Loucy (cell line): ENCODE data around the gene PRR35.

ENCODE experiments used
- H2AFZ ChIP-seq: fragments of 200-600 bp; sonication (generic); 2 replicates; pipeline ENCODE4 v1.6.0; 2016; ENCODE audit warnings: antibody characterized with exemption, mild to moderate bottlenecking, low read length, moderate library complexity
- H3F3A ChIP-seq: fragments of 200-600 bp; 2 replicates; pipeline ENCODE4 v1.6.0; 2016; ENCODE audit warnings: antibody characterized with exemption, low read depth, mild to moderate bottlenecking
- H3K27me3 ChIP-seq: fragments of 200-600 bp; sonication (generic); 2 replicates; pipeline ENCODE4 v1.6.1; 2014; ENCODE audit warnings: low read length, mild to moderate bottlenecking; ENCODE audit not compliant: insufficient read depth, poor library complexity, severe bottlenecking
- H3K36me3 ChIP-seq: fragments of 200-600 bp; sonication (generic); 2 replicates; pipeline ENCODE4 v1.6.1; 2016; ENCODE audit warnings: low read length; ENCODE audit not compliant: insufficient read depth
- H3K4me1 ChIP-seq: fragments of 200-600 bp; sonication (generic); 2 replicates; pipeline ENCODE4 v1.5.1; 2014; ENCODE audit warnings: low read length, mild to moderate bottlenecking; ENCODE audit not compliant: insufficient read depth, poor library complexity, severe bottlenecking
- H3K4me2 ChIP-seq: fragments of 200-600 bp; sonication (generic); 2 replicates; pipeline ENCODE4 v1.6.0; 2014; ENCODE audit warnings: antibody characterized with exemption, low read length, low read depth, mild to moderate bottlenecking; ENCODE audit not compliant: poor library complexity, severe bottlenecking
- H3K4me3 ChIP-seq: fragments of 200-600 bp; sonication (generic); 2 replicates; pipeline ENCODE4 v1.5.1; 2014; ENCODE audit warnings: low read length, mild to moderate bottlenecking, mixed read lengths; ENCODE audit not compliant: poor library complexity, severe bottlenecking
- H3K79me2 ChIP-seq: fragments of 200-600 bp; sonication (generic); 2 replicates; pipeline ENCODE4 v1.6.1; 2014; ENCODE audit warnings: low read length; ENCODE audit not compliant: insufficient read depth
- H3K9ac ChIP-seq: fragments of 200-600 bp; sonication (generic); 2 replicates; pipeline ENCODE4 v1.6.0; 2014; ENCODE audit warnings: mild to moderate bottlenecking, low read depth, low read length, moderate library complexity; ENCODE audit not compliant: poor library complexity, severe bottlenecking
- H3K9me2 ChIP-seq: fragments of 200-600 bp; sonication (generic); replicated peaks from 2 replicates; pipeline ENCODE4 v1.6.1; 2016; ENCODE audit warnings: low read depth, low read length, mixed read lengths
- H3K9me3 ChIP-seq: fragments of 200-600 bp; sonication (generic); 2 replicates; pipeline ENCODE4 v1.6.1; 2014; ENCODE audit warnings: mild to moderate bottlenecking, antibody characterized with exemption, low read length, low read depth; ENCODE audit not compliant: insufficient read depth
- H4K20me1 ChIP-seq: fragments of 200-600 bp; sonication (generic); 2 replicates; pipeline ENCODE4 v1.6.0; 2014; ENCODE audit warnings: antibody characterized with exemption, low read length, mild to moderate bottlenecking; ENCODE audit not compliant: insufficient read depth, poor library complexity, severe bottlenecking
- CTCF ChIP-seq: fragments of 200-600 bp; sonication (generic); conservative IDR thresholded peaks from 2 replicates; pipeline ENCODE4 v1.5.1; 2014; ENCODE audit warnings: mild to moderate bottlenecking, antibody characterized with exemption, low read length
- EZH2phosphoT487 ChIP-seq: fragments of 200-600 bp; IDR thresholded peaks from 2 replicates; pipeline ENCODE4 v1.6.1; 2018; ENCODE audit warnings: antibody characterized with exemption, mild to moderate bottlenecking, moderate library complexity, borderline replicate concordance

The PRR35 gene

DNA sequence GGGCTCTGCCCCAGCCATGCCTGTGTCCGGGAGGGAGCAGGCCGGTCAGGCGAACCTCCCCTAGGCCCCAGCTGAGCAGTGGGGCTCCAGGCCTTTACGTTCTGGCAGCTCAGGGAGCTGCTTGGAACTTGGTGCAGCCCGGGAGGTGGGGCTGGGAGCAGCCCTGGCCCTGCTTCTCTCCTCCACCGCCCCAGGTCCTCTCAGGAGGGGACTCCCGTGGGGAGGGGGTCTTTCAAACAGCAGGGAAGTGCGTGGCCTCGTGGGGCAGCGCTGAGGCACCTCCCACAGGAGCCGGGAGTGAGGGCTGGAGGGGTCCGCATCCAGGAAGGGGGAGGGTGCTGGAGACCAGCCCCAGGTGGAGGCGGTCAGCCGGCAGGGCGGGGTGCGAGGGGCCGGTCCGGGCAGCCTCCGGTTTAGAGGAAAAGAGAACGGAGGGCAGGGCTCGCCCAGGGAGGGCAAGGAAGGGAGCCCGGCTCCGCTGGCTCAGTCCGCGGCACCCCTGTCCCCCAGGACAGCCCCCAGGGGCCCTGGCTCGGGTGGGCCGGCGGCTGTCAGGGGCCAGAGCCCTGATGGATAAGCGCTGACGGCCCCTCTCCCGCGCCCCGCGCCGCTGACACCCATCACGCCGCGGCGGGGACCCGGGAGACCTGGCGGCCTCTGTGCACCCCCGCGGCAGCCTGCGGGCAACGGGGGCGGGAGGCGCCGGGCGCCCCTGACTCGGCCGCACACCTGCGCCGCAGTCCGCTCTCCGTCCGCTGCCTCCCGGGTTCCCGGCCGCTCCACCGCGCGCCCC lies 587 bp upstream of the PRR35 start:
- Histone ChIP-seq H3K79me2 (no peaks in the 10 kb centered on the region), H3K4me2 (no peak overlapping the region), H3K9me2 (no peaks in the 10 kb centered on the region), H4K20me1 (no peaks in the 10 kb centered on the region), H2AFZ (no peak overlapping the region), H3K9ac (no peak overlapping the region), H3K9me3 (no peaks in the 10 kb centered on the region), H3K4me1 (no peaks in the 10 kb centered on the region), H3K4me3 (no peak overlapping the region), H3K36me3 (no peaks in the 10 kb centered on the region), H3K27me3 (no peaks in the 10 kb centered on the region), H3F3A (no peaks in the 10 kb centered on the region)
- TF ChIP-seq EZH2phosphoT487 = no peak
- TF ChIP-seq CTCF = no peak

- Histone ChIP-seq H3K36me3 (no peaks in the 10 kb centered on the region), H3K27me3 (no peaks in the 10 kb centered on the region), H3K4me1 (no peaks in the 10 kb centered on the region), H3K9me3 (no peaks in the 10 kb centered on the region), H3K4me3 (no peak overlapping the region), H3F3A (no peaks in the 10 kb centered on the region), H4K20me1 (no peaks in the 10 kb centered on the region), H2AFZ (no peak overlapping the region), H3K4me2 (no peak overlapping the region), H3K9me2 (no peaks in the 10 kb centered on the region), H3K9ac (no peak overlapping the region), H3K79me2 (no peaks in the 10 kb centered on the region)
- no peak for TF ChIP-seq EZH2phosphoT487
- TF ChIP-seq CTCF = no peak
Measured at GRCh38 chr16:560701-561412, 663 bp downstream of the PRR35 start.

DNA sequence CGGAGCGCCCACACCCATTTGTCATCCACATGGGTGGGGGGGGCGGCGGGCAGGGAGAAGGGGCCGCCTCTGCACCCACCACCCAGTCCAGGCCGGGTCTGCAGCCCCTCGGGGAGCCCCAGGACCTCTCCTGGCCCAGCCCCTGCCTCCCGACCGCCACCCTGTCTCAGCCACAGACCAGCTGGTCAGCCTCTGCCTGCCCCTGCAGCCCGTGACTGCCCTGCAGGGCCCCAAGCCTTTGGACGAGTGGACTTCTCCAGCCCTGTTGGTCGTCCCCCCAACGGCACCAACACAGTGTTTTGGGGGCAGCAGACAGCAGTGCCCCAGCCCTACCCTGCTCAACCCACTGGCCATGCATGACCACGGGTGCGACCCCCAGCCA lies 1.2 kb downstream of the PRR35 start:
- no peak overlapping the region for H3K4me2 ChIP-seq
- H3K9ac ChIP-seq = no peak overlapping the region
- no peaks in the 10 kb centered on the region for H4K20me1 ChIP-seq
- H3K9me3 ChIP-seq = no peaks in the 10 kb centered on the region
- no peaks in the 10 kb centered on the region for H3K27me3 ChIP-seq
- H3K79me2 ChIP-seq = no peaks in the 10 kb centered on the region
- no peaks in the 10 kb centered on the region for H3F3A ChIP-seq
- H3K4me1 ChIP-seq = peaks cover 2% of the 10 kb centered on the region
- H3K4me3 ChIP-seq = no peak overlapping the region
- H3K9me2 ChIP-seq = no peaks in the 10 kb centered on the region
- TF ChIP-seq CTCF (no peak), EZH2phosphoT487 (no peak)
- H2AFZ ChIP-seq = no peak overlapping the region
- no peaks in the 10 kb centered on the region for H3K36me3 ChIP-seq
